HG03139 (cell line): ENCODE data around the gene DMRT1.

Experiments
- ATAC-seq: cut with Tn5 transposase; IDR thresholded peaks from one replicate; pipeline ENCODE4 v1.9.1; 2021; ENCODE audit not compliant: unreplicated experiment

Gene DMRT1

DNA sequence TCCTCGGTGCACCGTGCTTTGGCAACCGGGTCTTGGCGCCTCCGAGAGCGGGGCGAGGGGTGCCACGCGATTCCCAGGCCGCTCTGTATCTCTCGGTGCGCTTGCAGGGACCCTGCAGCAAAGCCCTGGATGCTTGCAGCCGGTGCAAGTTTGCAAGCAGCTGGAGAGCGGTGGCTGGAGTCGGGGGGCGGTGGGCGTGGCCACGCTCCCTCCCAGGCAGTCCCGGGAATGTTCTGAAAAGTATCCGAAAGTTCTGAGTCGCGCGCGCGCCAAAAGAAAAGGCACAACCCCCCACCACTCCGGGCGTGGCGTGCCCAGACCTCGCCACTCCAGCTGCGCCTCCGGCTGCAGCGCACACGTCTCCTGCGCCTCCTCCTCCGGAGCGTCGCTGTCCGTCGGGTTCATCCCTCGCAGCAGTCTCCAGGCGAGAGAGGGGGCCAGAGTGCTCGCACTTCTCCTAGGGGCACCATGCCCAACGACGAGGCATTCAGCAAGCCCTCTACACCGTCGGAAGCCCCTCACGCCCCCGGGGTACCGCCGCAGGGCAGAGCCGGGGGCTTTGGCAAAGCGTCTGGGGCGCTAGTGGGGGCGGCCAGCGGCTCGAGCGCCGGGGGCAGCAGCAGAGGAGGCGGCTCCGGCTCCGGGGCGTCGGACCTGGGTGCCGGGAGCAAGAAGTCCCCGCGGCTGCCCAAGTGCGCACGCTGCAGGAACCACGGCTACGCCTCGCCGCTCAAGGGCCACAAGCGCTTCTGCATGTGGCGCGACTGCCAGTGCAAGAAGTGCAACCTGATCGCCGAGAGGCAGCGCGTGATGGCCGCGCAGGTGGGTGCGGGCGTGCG, at the start of gene DMRT1:
DMRT1 (plus strand) TSS at position 327 of the 839 bp plus-strand sequence; CDS start at position 469, 142 bp downstream.
- no peak for ATAC-seq

DNA sequence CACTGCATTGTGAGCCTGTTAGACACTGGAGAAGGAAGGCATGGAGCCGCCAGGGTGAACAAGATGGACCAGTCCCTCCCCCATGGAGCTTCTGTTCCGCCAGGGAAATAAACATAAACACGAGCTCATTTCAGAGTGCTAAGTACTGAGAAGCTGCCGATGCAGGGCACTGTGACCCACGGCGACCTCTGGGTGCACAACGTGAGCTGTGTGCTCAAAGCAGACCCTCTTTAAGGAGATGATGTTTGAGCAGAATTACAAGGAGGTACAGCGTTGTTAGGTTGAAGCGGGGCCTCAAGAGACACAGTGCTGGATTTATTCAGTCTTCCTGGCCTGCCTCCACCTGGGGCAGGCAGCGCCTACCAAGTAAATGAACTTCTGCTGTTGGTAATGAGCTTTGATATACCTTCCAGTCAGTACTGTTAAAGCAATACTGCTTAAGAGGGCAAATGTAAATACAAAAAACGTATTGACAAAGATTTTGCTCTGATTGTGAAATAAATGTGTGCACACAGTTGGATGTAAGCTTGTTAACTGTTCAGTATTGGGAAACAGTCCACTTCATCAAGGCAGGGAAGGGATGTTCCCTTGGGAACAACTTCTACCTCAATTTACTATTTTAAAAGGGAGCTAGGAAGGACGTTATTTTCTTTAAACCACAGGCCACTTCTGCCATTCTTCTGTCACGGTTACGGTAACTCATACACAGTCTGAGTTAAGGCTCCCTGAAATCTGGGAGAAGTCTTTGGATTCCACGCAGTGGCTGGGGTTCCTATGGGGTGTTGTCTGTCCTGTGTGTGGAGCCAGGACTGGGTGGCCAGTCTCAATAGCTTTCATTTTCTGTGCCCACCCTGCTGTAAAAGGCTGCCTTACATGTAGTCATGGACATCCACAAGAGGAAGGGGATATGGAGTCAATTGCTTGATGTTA, 48.9 kb upstream of the DMRT1 start:
- no peak for ATAC-seq

DNA sequence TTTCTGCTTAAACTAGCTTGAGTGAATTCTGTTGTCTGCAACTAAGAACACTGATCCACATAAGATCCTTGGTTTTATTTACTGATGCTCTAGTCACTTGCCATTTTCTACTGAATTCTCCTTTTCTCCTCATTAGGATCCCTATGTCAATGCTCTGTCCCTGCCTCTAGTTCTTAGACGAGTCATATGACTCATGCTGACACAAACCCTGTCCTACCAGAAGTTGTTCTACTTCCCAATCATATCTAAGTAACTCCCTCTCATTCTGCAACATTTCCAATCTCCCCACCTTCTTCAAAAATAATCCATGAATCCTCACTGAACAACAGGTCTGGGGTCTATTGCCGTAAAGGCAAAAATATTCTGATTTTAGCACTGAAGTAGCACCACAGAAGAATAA, 47.1 kb upstream of the DMRT1 start:
- no peak for ATAC-seq

DNA sequence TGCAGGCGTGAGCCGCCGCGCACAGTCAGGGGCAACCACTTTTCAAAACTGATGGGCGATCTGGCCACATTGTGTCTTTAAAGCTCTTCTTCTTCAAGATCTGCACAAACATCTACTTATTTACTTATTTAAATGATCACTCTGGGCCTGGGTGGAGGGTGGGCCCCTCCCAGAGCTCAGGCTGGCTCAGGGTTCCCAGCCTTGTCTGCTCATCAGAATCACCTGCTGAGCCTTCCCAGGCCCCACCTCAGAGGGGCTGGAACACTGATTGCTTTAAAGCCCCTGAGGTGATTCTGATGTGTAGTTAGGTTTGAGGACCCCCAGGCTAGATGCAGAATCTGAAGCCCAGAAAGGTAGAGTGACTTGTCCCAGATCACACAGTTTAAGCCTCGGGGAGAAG, 45.6 kb upstream of the DMRT1 start:
- ATAC-seq: no peak

GRCh38 chr9:800591-801150, 40.8 kb upstream of the DMRT1 start:
- no peak for ATAC-seq

DNA sequence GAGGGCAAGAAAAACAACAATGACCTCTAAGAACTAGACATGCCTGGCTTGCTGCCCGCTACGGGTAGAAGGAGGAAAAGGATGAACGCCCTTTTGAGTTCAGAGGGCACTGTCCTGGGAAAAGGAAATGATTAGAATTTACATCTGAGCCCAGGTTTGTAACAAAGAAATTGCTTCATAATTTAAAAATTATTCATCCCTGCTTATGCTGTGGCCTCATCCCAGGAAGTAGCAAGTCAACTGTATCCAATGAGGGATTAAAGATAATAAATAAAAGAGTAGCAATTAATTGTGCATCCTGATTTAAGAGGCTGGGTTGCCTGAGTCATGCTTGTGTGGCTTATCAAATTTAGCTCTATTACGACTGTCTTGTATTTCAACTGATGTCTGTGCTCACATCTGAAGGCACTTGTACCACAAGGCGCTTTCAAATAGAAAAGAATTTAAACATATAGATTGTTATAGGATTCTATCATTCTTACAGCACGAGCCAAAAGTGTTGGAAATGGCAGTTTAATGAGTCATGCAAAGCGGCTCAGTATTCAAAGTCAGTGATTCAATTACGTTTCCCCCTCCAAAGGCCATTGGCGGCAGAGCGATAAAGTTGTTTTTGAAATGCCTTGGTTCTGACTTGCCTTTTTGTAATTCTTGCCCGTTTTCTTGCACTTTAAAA, 40.0 kb upstream of the DMRT1 start:
- ATAC-seq: no peak

DNA sequence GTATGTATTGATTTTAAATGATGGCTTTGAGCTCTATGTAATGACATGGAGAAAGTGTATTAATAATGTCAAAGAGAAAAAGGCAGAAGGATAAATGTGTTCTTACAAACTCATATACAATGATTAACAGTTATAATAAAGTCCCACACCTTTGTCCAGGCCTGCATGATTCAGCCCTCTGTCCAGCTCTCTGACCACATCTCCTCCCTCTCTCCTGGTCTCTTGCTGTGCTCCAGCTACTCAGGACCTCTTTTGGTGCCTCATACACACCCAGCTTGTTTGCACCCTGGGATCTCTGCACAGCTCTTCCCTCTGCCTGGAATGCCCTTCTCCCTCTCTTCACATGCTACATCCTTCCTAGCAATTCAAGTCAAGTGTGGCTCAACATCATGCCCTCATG, 37.5 kb upstream of the DMRT1 start:
- ATAC-seq: no peak

GRCh38 chr9:805151-805550, 36.3 kb upstream of the DMRT1 start:
- no peak for ATAC-seq

DNA sequence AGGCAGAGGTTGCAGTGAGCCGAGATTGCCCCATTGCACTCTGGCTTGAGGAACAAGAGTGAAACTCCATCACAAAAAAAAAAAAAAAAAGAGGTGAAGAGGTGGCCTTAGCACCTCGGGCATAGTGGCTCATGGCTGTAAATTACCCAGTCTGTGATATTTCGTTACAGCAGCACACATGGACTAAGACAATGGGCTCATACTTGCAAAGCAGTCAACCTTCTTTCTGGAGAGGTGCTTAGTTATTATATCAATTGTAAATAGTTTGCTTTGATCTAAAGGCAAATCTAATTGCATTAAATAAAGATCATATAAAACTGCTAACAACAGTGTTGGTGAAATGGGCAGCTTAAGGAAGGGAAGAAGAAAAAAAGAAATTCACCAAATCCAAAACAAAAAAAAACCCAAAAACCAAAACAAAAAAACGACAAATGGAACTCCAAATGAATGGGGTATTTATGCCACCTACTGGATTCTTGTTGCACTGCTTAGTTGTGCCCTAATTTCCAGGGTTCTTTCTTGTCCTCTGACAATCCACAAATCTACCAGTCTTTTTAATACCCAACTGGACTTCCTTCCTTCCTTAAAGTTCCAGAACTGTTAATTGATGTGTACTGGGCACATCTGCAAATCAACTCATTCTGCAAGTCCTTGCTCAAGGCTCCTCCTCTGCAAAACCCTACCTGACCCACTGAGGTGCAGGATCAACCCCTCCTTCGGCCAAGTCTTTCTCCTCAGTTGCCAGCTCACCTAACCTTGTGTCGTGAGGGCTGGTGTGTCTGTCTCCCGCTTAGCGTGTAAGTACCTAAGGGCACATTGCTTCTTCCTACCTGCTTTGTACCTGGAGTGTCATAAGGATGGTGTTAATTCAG, 35.0 kb upstream of the DMRT1 start:
- no peak for ATAC-seq

GRCh38 chr9:811106-811531, 30.4 kb upstream of the DMRT1 start:
- ATAC-seq: no peak

DNA sequence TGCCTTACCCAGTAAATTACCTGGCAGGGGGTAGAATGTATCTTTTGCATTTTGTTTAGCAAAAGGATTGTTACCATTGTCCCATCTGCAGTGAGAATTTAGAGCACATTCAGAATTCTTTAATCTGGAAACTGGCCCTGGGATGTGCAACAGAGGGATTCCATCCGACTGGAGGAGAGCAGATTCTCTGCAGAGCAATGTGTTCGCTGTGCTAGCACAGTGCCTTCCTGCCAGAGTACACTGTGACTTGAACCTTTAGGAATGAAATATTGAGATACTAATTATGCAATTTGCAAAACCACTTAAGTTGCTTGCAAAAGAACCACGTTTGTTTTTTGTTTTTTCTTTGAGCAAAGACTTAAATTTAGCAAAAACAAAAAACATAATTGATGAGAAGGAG, 22.5 kb upstream of the DMRT1 start:
- no peak for ATAC-seq

DNA sequence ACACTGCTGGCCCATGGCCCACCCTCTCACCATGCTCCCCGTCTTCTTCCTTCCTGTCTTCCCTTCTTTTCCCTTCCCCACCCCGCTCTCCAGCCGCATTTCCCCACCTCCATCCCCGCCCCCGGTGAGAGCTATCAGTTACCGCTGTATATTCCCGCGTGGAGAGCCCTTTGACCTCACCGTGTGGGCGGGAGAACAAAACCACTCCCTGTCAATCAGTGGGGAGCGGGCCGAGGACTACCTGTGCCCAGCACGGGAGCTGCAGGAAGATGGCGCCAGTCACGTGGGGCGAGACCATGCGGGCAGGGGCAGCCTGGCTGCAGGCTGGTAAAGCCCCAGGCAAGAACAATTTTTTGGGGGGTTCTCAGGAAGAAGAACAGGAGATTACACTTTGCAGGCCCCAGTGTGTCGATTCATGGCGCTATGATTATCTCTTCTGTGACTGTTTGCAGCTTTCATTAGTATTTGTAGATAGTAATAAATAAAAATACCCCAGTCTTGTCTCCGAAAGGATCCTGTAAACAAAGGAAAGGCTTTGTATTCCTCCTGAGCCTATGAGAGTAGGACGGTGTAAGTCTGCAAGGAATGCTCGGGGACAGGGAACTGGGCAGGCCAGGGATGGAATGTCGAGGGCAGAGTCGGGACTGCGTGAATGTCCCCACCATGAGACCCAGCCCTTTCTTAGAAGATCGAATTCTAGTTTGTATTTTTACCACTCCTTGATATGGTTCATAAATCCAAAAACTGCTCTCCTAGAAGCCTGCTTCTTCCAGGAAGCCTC, 14.8 kb upstream of the DMRT1 start:
- ATAC-seq: no peak

GRCh38 chr9:840343-840742, 1.2 kb upstream of the DMRT1 start:
- no peak for ATAC-seq

DNA sequence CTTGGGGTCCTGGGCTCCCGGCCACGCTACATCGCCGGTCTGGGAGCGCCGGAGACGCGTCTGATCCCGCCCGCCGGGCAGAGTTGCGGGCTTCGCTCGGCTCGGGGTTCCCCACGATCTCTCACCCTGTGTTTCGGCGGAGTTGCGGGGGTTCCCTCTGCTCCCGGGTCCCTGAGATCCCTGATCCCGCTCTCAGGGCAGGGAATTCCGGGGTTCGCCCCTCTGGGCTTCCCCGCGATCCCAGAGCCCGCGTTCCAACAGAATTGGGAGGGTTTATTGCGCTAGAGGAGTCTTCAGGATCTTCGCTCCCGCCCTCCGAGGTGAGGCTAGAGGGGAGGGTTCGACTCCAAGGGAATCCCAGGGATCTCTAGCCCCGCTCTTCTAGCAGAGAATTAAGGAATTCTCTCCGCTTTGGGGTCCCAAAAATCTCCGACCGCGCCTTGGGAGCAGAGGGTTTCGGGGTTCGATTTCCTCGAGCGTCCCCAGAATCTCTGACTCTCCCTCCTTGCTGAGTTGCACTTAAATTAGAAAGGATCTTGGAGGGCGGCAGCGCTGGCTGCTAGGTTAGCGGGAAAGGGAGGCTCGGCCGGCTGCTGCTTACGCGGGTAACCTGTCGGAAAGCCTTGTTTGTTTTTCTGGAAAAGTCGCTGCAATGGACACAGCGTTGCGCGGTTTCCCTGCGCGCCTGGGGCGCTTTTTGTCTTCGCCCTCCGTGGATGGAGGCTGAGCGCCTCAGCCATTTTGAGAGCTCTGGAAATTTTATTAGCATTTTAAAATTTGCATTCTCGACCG, 1.3 kb downstream of the DMRT1 start:
- ATAC-seq: no peak

DNA sequence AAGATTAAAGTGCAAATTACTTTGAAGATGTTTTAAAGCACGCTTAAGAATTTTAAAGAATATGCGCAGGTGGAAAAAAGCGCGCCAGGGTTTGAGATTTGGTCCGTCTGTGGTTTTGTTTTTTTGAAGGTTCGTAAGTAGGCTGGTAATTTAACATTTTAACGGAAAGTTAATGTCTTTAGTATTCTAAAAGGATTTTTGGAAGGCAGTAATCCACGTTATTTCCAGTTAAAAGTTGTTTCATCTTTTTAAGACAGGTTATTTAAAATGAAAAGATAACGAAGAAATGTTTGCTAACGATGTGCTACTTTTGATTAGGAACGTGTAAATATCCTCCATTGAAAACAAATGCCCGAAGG, 1.9 kb downstream of the DMRT1 start:
- ATAC-seq: no peak

DNA sequence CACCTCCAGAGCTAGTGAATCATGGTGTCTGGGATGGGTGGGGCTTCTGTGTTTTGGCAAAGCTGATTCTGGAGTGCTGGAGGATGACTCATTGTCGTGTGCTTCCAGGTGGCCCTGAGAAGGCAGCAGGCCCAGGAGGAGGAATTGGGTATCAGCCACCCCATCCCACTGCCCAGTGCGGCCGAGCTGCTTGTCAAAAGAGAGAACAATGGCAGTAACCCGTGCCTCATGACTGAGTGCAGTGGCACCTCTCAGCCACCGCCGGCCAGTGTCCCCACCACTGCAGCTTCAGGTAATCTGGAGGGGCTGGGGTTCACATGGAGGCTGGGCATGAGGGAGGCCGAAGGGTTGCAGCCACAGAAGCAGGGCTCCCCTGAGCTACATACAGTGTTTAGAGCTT, 5.4 kb downstream of the DMRT1 start:
- ATAC-seq: no peak

- no peak for ATAC-seq
Observed at GRCh38 chr9:847505-847904, 6.0 kb downstream of the DMRT1 start.

DNA sequence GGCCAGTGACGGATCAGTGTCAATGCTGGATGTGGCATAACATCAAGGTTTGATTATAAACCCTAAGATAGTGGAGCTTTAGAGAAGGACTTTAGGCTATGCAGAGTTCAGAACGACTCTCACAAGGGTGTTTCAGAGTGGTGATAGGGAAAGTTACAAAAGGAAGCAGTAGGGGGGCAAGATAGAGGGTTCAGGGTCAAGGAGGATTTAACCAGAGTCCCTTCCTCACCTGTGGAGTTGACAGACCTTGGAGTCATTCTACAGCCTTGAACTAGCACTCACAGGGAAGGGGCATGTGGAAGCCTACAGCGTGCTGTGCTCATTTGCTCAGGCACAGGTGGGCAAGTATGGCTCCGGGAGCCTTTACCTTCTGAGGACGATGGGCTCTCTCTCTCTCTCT, 7.9 kb downstream of the DMRT1 start:
- no peak for ATAC-seq

- no peak for ATAC-seq
Observed at GRCh38 chr9:852539-852938, 11.0 kb downstream of the DMRT1 start.
